GM18907 (cell line): ENCODE measurements around the gene CLEC18A.
"Not testable (repeated sequence)": the region's sequence is repeated elsewhere in the genome, so short reads cannot be mapped to it uniquely, and the experiment has no call there.

Experiments used
- ATAC-seq: cut with Tn5 transposase; IDR thresholded peaks from one replicate; pipeline ENCODE4 v1.9.1; 2021; ENCODE audit warnings: mild to moderate bottlenecking, moderate library complexity; ENCODE audit not compliant: unreplicated experiment

Gene CLEC18A

DNA sequence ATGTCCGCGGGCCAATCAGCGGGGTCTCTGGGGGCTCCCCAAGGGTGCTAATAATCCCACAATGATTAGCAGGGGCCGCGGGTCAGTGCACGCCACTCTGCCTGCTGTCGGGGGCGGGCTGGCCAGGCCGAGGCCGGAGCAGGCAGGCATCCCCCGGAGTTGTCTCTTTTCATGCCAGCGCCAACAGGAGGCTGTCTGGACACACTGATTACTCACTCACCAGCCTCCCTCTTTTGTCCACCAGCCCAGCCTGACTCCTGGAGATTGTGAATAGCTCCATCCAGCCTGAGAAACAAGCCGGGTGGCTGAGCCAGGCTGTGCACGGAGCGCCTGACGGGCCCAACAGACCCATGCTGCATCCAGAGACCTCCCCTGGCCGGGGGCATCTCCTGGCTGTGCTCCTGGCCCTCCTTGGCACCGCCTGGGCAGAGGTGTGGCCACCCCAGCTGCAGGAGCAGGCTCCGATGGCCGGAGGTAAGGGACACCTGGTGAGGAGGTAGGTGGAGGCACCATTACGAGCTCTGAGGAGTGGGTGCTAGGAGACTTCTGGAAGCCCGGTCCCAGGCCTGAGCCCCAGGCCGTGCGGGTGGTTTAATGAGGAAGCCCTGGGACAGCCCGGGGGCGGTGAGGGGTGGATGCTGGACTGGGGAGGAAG is at the start of gene CLEC18A:
Gene CLEC18A, plus strand, starts transcription at position 318 of the 655 bp plus-strand sequence. Its CDS starts 33 bp downstream, at position 351.
- ATAC-seq: not testable (repeated sequence)

DNA sequence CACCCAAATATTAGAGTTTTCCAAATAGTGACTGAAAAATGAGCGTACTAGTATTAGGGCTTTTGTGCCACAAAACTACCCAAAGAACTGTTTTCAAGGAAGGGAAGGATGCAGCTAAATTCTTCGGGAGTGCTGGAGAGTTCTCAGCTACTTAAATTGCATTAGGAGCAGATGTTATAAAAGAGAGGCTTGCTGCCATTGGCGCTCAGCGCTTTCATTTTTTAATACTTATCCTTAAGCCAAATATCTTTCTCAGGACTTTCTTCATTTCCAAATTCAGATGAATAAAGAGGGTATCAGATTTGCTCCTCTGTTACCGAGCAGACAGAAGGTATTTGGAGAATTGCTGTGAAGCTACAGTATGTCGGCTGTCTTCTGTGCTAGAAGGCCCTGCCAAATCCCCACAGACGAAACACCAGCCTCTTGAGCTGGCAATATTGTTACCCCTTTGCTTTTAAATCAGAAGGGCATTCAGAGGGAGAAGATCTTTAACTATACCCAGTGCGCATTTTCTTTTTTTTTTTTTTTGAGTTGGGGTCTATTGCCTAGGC is 47.2 kb upstream of the CLEC18A start:
- no peak for ATAC-seq

DNA sequence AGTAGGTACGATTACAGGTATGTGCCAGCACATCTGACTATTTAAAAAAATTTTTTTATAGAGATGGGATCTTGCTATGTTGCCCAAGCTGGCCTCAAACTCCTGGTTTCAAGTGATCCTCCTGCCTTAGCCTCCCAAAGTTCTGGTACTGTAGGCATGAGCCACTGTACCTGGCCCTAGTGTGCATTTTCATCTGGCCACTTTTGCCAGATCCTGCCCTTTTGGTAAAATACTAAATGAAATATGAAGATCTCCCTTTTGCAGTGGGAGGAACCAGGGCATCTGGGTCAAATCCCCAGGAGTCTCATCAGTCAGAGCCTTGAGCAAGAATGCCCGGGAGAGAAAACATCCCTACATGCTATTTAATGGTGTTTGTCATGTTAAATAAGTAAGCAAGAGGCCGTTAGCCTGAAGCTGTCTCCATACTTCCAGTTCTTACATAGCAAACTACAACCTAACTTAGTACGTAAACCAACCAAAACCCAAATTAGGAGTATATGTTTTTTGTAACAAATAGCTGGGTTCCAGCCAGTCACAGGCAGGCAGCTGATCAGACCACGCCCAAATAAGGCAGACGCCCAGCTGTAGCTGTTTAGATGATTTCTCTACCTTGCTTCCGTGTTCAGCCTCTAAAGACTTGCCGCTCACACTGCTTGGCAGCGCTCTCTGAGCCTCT is 46.5 kb upstream of the CLEC18A start:
- no peak for ATAC-seq

DNA sequence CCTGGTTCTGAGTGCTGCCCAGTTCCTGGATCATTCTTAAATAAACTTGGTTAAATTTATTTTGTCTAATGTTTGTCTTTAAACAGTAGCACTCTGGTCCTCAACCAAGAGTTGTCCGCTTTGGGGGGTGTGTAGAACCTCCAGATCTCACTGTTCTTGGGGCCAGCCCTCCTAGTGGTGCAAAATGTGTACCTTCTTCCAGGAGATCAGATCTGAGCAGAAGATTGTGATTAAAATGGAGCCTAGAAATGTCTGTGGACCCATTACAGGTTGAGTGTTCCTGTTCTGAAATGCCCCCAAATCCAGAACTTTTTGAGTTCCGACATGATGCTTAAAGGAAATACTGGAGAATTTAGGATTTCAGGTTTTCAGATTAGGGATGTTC is 46.0 kb upstream of the CLEC18A start:
- no peak for ATAC-seq

DNA sequence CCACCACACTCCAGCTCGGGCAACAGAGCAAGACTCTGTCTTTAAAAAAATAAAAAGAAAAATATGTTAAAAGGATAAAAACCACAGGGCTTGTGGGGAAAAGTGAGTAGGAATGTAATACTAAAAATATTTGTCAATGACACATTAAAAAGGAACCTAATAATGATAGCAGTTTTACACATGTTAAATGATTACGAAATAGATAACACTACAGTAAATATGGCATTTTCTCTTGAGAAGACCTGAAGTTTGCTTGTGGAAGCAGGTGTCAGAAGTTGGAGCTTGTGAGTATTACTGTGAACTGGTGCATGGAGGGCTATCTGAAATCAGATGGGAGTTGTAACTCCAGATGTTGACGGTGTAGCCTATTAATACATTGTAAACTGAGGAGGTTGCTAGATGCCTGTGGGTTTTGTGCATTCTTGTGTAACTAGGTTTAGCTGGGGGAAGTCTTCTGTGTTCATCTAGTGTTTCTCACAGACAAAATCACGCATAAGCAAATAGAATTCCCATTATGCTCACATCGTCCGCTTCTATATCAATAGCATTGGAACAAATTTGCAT is 44.2 kb upstream of the CLEC18A start:
- ATAC-seq: no peak

DNA sequence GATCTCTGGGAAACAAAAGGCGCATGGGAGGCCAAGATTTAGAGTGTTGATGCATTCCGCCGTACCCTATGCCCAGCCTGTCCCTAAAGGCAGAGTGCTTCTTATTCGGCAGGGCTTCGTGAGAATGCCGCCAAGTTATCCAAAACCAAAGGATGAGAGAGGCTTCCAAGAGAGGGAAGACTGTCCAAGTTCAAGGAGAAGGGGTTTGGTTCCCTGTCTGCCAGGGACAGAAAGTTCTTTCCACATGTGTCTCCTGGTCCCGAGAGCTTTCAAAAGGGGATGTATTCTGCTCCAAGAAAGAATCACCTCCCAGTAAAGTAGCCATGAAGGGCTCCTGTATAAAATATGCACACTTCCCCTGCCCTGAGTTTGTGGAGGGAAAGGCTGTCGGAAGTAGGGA is 42.1 kb upstream of the CLEC18A start:
- ATAC-seq: no peak

DNA sequence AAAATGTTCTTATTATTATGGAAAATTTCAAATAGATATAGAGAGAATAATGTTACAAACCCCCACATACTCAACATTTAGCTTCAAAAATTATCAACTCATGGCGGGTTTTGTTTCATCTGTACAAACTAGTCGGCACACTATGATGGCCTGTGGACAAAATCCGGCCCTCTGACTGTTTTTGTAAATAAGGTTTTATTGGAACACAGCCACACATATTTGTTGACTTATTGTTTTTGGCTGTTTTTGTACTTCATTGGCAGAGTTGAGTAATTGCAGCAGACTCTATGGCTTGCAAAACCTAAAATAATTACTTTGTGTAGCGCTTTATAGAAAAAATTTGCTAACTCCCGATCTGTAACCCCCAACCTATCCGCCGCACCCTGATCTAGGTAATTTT is 41.4 kb upstream of the CLEC18A start:
- ATAC-seq: no peak

DNA sequence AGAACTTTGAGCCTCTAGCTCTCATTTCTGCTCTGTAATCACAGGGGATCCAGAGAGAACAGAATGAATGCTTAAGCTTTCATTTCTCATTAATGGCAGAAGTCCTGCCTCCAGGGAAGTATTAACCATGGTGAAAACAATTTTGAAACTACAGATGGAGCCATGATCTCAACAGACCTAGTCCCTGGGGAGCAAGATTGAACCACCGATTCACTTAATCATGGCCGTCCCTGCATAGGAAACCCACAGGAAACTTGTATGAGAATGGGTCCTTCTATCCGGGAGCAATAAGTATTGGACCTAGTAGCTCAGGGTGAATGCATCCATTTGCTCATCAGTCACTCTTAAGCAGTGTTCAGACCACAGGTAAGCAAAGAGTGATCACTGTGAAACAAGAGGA is 40.2 kb upstream of the CLEC18A start:
- ATAC-seq: no peak

DNA sequence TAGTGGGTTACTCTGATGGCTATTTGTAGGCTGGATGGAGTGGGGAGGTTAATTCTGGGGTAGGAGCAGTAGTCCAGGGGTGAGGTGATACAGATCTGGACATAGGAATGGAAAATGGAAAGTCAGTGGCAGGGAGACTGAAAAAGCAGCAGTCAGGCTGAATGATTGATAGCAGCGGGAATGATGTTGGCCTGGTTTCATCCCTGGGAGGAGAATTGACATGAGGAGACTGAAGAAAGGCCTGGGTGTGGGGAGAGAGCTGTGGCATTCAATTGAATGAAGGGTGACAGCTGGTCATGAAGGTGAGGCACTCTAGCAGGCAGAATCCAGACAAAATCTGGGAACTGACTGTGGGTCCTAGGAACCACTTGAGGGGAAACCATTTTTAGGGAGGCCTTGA is 34.7 kb upstream of the CLEC18A start:
- ATAC-seq: no peak

DNA sequence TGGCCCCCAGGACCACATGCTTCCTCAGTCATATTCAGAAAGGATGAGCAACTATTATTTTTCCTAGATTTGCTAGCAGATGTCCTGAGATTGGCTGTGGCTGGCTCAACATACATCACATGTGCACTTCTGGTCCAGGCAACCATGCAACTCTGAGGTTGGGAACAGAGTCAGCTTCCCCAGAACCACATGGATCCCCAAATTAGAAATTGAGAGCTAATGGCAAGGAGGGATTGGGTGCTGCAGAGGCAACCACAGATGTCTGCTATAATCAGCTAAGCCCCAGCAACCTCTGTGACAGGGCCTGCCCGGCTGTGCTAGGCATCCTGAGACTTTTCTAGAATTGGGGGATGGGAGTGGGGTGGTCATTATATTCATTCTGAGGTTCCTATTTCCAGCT is 33.8 kb upstream of the CLEC18A start:
- ATAC-seq: no peak

DNA sequence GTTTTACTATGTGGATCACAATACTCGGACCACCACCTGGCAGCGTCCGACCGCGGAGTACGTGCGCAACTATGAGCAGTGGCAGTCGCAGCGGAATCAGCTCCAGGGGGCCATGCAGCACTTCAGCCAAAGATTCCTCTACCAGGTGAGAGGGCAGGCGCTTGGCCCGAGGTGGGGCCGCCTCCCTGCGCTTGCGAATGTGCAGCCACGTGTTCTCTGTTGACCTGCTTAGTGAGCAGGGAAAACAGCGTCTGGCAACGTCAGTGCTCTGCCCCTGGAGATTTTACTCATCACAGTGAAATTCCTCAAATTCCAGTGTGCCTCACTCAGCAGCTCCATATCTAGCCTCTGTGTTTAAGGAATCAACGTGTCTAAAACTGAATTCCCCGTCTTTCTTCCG is 33.4 kb upstream of the CLEC18A start:
- ATAC-seq: no peak

DNA sequence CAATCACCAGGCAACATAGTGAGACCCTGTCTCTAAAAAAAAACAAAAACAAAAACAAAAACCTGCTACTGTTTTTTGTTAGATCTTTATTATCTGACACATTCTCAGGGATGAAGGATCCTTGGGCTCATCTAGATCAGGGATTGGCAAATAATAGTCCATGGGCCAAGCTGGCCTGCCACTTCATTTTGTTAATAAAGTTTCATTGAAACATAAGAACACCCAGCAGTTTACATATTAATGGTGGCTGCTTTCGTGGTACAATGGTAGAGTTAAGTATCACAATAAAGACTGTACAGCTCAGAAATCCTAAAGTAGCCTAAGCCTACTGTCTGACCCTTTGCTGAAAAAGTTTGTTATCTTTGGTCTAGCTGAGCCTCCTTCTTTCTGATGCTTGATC is 32.9 kb upstream of the CLEC18A start:
- no peak for ATAC-seq

DNA sequence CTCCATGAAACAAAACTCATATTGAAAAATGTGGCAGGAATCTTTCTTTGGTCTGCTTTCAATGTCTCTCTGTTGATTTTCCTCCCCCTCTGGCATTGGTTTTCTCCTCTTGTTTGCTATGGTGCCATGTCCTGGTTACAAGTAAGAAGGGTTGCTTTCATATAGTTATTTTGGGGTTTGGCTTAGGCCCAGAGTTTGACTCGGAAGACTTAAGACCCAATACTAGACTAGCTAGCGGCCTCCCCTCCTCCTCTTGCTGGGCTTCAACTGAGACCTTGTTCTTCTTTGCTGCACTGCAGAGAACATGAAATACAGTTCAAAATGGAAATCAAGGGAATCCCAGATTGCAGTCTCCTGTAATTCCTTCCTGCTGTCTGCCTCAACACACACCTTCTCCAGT is 30.0 kb upstream of the CLEC18A start:
- no peak for ATAC-seq

DNA sequence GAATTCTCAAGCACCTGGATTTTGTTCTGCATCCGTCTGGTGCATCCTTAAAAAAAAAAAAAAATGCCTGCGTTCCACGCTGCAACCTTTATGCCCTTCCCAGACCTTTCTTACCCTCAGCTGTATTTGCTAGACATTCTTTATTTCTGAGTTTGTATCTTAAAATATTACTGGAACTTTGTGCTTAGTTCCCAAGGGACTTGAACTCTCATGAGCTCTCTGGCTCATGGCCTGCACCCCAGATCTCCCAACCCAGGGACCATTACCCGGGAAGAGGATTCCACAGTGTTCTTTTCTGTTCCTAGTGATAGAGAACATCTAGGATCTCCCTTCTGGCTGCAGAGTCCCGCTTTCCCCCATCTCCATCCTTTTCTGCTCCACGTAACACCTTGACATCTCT is 28.9 kb upstream of the CLEC18A start:
- no peak for ATAC-seq

DNA sequence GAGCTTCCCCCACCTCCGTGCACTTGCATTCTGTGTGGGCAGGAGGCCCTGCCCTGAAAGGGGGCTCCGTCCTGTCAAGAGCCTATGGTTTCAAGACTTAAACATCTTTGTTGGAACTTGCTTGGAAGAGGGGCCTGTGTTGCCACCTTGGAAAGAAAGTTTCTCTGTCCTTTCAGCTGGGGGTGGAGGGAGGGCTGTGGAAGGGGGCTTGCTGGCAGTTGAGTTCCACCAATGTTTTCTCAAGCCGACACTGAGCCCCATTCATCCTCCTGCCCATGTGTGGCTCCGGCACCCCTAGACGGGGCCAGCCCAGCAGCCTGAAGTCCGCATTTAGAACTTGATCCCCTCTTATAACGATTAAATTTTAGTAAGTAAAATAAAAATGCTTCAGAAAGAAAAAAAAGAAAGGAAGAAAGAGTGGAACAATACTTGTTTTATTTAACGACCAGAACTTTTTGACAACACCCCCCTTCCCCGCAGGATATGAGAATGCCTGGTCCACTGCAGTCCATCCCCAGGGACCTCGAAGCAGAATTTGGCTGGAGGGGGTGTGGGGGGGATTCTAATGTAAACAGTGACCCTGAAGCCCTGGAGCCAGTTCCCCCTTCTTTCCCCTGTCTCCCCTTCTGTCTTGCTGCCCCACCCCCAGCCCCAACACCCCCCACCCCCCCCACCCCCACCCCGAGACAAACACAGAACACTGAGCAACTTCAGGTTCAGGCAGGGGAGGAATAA is 26.9 kb upstream of the CLEC18A start:
- no peak for ATAC-seq

DNA sequence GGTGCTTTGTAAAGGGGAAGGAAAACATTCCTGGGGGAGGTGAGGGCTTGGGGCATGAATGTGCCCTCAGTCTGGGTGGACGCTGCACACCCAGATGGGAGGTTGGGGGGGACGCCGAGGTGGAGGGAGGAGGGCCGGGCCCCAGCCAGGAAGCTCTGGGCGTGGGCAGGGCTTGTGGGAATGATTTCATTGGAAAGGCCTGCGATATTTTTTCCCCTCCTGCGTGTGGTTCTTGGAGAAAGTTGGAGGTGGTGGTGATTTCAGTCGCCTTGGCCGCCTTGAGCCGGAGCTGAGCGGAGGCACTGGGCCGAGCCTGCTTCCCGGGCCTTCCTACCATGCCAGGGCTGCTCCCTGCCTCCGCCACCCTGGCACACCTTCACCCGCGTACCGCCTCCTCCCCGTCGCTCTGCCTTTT is 26.4 kb upstream of the CLEC18A start:
- ATAC-seq: no peak

DNA sequence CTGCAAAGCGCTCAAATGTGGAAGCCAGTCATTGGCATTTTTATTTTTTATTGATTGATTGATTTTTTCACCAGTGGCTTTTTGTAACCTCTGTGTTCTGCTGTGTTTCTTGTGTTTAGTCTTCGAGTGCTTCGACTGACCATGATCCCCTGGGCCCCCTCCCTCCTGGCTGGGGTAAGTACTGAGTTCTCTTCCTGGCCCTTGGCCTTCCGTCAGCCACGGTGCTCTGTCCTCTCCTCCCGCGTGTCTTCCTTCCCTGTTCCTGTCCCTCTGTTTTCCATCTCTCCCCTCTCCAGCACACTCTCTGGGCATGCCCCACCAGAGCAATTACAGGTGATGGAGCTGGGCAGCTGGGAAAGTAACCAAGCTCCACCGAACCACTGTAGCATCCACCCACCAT is 25.8 kb upstream of the CLEC18A start:
- ATAC-seq: no peak

DNA sequence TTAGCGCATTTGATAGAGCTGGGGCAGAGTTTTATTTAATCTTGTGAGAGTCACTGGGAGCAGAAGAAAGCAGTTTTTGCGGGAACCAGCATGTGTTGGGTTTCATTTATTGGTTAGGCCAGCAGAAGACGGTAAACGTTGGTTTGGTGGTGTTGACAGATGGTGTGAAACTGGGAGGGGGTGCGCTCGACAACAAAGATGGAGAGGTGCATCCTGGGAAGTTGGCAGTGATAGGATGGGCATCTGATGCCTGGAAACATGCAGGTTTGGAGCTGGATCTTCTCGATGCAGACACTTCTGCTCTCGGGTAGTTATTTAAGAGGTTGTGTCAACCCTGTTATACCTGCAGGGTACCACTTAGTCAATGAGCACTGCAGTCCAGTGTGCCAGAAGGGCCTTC is 24.9 kb upstream of the CLEC18A start:
- no peak for ATAC-seq

DNA sequence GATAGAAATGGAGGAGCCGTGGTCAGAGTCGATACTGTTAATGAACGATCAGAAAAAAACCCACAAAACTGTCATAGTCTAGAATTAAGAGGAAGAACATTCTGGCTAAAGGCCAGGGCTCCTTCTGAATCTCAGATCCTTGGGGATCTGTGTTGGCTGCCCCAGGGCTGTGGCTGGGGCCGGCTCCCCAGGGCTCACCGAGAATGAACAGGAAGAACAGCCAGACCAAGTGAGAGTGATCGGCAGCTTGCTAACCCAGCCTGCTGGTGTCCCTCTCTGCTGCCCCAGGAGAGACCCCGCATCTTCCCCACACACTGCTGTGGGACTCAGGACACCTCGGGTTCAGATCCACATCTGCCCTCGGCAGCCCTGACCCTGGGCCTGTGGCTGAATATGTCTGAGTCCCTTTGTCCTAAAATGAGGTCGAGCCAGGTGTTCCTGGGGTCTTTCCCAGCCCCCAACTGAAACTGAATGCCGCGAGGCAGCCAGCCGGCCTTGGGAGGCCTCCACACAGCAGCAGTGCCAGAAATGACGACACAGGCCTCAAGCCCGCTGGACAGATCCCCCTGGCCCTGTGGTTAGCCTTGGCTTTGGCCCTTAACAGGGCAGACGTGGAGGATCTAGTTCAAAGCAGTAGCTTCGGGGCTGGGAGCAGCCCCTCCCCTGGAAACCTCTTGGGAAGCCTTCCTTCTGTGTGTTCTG is 23.9 kb upstream of the CLEC18A start:
- no peak for ATAC-seq

DNA sequence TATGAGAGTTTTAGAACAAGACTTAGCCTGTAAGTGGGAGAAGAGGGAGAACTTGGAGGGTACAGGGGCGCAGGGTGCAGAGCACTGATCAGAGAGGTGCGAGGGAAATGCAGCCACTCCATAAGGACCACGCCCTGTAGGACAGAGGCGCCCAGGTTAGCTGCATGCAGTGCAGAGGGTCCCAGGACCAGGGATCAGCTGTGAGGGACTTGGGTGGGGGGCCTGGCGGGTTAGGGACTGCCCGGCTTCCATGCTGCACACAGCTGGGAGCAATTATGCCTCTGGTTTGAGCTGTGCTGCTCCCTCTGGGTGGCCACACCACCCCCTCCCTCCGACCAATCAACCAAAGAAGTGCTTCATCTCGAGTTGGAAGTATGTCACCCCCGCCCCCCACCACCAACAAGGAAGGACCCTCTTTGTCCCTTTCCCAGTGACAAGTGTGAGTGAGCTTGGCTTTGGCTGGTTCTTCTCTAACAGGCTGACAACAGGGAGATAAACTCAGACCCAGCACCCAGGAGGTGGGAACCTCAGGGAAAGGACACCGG is 22.2 kb upstream of the CLEC18A start:
- ATAC-seq: no peak

DNA sequence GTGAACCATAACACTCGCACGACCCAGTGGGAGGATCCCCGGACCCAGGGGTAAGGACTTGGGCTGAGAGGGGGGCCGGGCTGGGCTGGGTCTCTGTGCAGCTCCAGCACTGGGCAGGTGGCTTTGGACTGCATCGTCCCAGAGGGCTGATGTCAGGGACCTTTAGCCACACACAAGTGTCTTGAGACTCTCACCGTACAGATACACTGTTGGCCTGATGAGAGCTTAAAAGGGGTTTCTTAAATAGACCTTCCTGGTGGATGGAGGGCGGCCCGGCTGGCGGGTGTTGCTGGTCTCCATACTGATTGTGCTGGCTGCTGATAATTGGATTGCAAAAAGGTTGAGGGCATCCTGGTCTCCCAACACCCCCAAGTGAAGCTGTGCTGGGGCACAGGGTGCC is 21.7 kb upstream of the CLEC18A start:
- ATAC-seq: no peak
